NCI-H187 treated with DMSO at 0.1 percent for 48 hours (cell line): ENCODE data around the gene USP12.

Source experiments
- DNase-seq: peaks from one replicate; lab custom pipeline; 2025; lab: John Stamatoyannopoulos, UW

Gene USP12

GRCh38 chr13:27183561-27184147, 12.0 kb upstream of the USP12 start:
- DNase-seq = no peak

- DNase-seq = no peak
These were observed 11.4 kb upstream of the USP12 start for GRCh38 chr13:27182844-27183497.

GRCh38 chr13:27182054-27182453, 10.4 kb upstream of the USP12 start:
- no peak for DNase-seq

DNA sequence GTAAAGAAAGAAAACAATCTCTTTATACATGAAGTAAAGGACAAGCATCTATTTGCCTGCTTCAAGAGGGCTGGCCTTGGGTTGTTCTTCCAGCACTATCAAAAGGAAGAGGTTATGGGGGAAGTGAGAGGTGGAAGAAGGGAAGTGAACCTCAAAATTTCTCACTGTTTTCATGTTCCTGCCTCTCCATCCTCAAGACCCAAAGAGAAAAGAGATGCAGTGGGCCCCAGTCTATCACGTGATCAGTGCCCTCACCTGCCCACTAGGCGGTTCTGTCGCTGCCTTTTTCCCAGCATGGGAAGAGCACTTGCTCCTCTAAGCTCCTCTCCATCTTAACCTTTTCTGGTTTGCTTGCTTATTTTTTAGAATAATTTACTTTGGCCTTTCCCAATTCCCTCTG, 6.2 kb upstream of the USP12 start:
- no peak for DNase-seq

- no peak for DNase-seq
These were observed 5.1 kb upstream of the USP12 start for GRCh38 chr13:27176470-27177410.

DNA sequence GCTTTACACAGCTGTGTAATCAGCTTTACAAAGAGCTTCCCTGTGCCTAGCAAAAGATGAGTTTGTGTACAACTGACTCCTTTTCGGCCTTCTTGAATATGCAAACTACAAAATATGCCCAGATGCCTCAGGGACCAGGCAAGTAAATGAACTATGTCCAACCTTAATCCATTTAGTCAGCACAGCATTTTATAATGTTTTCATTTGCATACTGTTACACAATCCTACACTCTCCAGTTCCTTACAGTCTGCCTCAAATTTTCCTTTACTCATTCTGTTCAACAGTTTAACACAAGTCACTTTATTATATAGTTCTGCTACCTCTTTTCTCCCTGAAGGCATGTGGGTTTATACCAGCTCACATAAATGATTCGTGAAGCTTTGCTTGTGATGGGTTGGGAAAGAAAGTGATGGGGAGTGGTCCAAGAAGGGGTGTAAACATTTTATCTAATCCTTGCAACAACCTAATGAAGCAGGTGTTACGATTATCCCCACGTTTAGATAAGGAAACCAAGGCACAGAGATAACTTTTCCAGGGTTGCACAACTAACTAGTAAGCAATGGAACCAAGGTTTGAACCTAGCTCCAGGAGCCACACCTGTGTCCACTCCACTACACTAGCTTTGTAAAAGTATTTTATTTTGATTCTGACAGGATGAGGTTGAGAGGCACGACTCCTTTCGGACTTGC, 3.3 kb upstream of the USP12 start:
- no peak for DNase-seq

GRCh38 chr13:27172495-27172842, 858 bp upstream of the USP12 start:
- DNase-seq = no peak

DNA sequence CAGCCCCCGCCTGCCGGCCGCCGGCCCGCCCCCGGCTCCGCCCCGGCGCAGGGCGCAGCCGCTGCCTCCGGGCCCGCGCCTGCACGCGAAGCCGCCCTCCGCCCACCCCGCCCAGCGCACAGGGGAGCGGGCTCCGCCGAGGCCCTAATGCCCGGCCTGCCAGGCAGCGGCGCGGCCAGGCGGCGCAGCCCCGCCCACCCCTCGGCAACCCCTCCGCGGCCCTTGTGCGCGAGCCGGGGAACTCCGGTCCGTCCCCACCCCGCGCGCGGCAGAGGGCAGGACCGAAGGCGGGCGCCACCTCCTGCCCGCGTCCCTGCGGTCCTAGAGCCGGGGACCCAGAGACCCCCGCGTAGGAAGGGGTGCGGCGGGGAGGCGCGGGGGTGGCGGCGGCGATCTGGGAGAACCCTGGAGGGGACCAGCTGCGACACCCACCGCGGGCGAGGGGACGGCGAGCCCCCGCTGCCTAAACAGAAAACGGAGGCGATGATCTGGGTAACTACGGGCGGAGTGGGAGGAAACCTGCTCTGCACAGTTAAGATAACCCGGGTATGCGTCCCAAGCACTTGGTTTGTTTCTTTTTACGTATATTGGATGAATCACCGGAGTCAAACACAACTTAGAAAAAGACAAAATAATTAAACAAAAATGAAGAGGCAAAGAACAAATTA, 350 bp upstream of the USP12 start:
- no peak for DNase-seq

DNA sequence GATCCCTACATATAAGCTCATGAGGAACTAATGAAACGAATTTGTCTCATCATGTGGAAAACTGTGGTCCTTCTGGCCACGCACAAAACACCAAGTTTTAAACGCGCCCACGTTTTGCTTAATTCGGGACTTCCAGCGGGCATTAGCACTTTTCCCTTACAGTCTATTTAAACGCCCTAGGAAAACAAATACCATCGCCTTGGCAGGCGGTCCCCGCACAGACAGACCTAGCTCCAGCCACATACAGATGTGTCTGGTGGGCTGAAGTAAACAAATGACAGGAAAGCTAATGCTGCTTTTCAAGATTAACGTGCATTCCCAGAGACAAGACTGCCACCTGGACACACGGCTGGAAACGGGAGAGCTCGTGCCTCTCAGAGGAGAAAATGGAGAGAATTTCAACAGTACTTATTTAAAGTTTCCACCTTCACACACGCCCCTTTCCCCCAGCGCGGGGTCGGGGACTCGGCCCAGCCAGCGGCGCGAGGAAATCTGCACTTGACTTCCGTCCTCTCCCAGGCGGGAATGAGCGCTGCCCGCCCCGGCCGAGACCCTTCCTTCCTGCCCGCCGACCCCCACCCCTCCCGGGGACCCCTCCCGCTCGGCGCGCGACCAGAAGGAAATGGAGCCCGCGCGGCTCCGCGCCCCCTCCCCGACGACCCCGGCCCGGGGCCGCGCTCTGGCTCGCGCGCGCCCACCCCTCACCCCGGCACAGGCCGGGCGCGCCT, 931 bp downstream of the USP12 start:
- no peak for DNase-seq

DNA sequence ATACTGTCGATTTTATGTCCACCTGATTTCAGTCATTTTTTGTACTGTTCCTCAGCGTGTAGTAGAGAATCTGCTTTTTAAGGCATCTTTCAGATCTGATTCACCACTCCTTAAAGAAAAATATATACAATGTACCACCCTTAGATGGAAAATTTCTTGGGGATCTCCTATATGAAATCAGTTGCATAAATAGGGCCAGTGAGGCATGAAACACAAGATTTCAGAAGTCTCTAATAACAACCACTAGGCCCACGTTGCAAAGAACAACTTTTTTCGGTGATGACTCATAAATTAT, 1.4 kb downstream of the USP12 start:
- no peak for DNase-seq

DNA sequence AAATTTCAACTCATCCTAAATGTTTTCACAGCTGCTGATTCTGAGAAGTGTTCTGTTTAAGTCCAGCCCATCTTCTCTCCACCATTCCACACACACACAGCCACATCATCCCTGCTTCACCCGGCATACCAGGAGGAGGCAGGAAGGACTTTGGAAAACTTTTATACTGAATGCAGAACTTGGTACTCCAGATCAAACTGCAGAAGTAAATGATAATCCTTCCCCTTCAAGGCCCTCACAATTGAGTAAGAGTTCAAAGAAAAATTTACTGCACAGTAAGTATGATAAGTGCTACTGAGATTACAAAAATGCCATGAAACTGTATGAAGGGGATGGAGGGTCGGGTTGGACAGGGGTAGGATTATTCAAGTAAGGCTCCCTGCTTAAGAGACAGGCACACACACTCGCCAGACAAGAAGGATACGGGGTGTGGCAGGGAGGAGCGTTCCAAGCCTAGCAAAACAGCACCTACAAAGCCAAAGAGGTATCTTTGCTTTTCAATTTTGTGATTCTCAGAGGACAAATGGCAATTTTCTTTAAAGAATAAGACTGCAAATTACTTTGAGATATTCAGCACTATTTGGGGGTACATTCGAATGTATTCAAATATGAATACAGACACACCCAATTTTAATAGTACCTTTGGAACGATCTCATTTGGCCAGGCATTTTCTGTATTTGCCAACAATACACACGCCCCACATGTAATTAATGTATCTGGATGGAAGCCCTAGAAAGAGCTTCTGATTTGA, 2.5 kb downstream of the USP12 start:
- DNase-seq = no peak

DNA sequence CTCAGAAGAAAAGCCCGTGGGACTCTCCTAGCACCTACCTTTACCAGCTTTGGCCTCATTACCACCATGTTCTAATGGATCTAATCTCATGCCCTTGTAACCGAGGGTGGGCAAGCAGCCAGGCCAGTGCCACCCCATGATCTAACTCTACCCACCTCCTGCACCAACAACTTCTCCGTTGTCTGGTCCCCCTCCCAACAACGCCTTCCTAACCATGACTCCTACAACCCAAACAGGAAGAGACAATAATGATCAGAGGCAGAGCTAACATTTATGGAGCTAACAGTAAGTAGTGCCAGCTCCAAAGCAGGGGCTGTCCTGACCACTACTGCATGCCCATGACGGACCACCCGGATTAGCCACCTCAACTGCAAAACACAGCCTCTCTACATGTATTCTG, 3.5 kb downstream of the USP12 start:
- DNase-seq = no peak

DNA sequence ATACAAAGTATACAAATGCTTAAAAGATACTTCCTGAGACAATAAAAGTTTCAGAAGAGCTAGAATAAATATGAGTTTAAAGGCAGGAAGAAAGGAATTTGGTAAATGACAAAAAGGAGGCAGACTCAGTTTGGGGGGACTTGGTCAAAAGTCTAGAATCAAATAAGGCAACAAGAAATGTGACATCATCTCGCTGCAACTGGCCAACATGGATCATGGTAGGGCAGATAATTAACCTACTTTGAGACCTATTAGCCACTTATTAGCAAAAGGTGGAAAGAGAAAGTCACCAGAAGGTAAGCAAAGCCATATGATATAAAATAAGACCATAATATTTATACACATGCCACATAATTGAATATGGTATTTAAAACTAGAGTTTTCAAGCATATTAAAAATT, 5.3 kb downstream of the USP12 start:
- DNase-seq = no peak

- DNase-seq = no peak
These were observed 9.6 kb downstream of the USP12 start for GRCh38 chr13:27161980-27162379.

DNA sequence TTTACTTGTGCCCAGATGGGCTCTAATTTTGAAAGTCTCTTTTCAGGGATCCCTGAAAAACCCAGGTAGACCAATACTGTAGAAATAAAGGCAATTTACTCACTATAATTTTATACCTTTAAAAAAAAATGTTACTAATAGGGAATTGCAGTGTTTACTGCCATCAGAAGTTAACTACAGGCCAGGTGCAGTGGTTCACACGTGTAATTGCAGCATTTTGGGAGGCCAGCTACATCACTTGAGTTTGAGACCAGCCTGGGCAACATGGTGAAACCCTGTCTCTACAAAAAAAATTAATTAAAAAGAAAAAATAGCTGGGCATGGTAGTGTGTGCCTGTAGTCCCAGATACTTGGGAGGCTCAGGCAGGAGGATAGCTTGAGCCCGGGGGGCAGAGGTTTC, 10.2 kb downstream of the USP12 start:
- no peak for DNase-seq

DNA sequence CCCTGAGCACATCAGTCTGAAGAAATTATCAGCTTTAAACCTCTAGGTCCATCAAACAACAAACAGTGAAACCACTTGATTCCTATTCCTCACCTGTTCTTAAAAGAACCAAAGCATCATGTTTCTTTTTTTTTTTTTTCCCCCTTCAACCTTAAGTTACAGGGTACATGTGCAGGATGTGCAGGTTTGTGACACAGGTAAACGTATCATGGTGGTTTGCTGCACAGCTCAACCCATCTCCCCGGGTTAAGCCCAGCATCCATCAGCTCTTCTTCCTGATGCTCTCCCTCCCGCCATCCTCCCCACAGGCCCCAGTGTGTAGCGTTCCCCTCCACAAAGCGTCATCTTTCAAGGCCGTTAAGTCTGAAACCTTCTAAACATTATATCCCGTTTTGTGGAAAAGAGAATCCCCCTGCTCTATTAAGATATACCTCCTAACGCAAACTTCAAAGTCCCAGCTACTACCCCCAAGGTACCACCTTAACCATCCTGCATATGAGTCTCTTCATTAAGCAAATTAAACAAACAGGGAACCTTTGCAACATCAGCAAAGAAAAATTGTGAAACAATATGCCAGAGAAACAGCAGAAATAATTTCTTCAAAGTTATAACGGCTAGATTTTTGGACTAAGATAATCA, 10.8 kb downstream of the USP12 start:
- DNase-seq = no peak

GRCh38 chr13:27159806-27160563, 11.6 kb downstream of the USP12 start:
- DNase-seq = no peak

- DNase-seq = no peak
These were observed 13.3 kb downstream of the USP12 start for GRCh38 chr13:27158335-27158734.

DNA sequence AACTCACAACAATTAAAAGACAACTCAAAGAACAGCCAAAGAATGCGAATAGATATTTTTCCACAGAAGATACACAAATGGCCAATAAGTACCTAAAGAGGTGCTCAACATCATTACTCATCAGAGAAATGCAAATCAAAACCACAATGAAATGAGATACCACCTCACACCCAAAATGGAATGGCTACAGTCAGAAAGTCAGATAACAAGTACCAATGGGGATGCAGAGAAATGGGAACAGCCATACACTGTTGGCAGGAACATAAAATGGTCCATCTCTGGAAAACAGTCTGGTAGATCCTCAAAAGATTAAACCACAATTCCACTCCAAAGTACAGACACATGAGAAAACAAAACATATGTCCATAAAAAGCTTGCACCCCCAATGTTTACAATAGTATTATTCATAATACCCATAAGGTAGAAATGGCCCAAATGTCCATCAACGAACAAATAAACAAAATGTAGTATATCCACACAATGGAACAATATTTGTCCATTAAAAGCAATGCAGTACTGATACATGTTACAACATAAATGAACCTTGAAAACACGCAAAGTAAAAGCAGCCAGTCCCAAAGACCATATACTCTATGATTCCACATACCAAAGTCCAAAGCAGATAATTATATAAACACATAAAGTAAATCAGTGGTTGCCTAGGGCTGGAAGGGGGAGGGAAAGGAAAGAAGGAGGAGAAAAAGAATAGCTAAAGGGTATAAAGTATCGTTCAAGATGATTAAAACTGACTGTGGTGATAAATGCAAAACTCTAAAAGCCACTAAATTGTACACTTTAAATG, 19.6 kb downstream of the USP12 start:
- DNase-seq = no peak
